NCI-H1436 treated with DMSO at 0.1 percent for 48 hours (cell line): ENCODE results near the gene CLCN7.

ENCODE experiments used
- DNase-seq: peaks from one replicate; lab custom pipeline; 2025; lab: John Stamatoyannopoulos, UW

The CLCN7 gene

GRCh38 chr16:1464196-1464893 lies 10.5 kb downstream of the CLCN7 start:
- no peak for DNase-seq

GRCh38 chr16:1461146-1461545 lies 13.7 kb downstream of the CLCN7 start:
- no peak for DNase-seq

GRCh38 chr16:1460602-1461138 lies 14.2 kb downstream of the CLCN7 start:
- no peak for DNase-seq

- no peak for DNase-seq
Measured at GRCh38 chr16:1459967-1460366, 14.9 kb downstream of the CLCN7 start.

DNA sequence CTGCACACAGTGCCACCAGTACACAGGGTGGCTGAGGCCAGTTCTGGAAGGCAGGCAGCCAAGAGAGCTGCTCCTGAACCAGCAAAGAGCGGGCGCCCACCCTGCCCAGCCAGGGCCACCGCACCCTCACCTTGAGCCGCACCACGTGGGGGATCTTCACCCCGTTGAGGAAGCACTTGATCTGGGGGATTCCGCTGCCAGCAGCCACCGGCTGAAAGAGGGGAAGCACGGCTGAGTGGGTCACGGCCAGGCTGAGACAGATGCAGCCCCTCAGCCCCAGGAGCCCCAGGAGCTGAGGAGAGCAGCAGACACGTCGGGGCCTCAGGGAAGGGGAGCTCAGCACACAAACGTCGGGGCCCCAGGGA lies 15.9 kb downstream of the CLCN7 start:
- DNase-seq = no peak

DNA sequence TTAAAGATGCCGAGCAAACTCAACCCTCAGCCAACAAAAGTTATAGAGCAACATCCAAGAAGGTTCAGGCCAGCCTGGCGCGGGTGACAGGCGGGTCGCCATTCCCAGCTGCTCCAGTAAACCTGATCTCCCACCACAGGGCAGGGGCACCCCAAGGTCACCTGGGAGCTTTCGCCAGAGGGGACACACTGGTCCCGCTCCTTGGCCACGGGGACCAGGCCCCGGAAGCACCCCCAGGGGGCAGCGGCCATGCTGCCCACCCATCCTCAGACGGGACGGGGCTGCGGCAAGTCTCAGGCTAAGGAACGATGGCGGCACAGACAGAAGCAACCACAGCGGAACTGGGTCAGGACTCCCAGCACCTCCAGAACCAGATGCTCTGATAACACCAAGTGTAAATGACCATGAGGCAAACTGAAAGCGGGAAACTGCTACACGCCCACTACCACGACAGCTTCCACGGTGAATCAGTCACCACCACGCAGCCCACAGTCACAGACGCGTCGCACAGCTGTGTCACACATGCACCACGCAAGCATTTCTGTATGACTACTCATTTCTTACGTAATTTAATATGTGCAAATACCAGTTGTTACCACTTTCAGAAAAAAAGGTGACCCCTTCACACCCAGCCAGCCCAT lies 16.4 kb downstream of the CLCN7 start:
- no peak for DNase-seq

- no peak for DNase-seq
Measured at GRCh38 chr16:1457489-1458245, 17.2 kb downstream of the CLCN7 start.

- no peak for DNase-seq
Measured at GRCh38 chr16:1456951-1457350, 17.9 kb downstream of the CLCN7 start.

DNA sequence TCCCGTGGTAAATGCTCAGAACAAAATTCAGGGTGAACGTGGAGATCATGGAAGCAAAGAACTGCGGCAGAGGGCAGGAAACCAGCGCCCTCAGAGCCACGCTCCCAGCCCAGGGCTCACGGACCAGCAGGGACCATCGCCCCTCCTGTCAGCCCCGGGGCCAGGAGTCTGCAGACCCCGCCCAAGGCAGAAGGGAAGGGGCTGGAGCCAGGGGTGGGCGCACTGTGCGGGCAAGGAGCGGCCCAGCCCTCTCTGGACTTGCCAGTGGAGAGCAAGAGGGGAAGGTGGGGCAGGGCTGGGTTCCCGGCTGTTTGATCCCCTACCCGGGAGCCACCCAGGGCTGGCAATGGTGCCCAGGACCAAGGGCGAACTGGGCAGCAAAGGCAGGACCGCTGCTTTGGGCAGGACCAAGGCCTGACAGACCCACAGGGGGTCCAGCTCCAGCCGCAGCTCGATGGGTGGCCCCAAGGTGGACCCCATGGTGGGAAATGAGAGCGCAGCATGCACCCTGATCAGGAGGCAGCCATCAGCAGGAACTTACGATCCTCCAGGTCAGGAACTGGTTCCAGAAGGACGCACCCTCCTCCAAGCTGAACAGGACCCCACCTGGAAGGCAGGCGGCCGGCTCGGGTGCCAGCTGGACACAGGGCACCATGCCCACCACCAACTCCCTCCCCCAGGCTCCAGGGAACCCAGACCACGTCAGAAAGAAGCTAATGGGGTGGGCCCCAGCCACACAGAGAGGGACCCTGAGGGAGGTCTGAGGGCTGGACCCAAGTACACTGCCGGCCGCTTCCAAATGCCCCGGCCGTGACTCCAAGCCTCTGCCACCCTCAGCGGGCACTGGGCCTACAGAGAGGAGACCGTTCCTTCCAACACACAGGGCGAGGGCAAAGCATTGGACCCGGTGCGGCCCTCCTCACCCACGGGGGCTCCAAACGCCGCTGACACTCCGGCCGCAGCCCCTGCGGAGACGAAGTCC lies 19.3 kb downstream of the CLCN7 start:
- DNase-seq = no peak

GRCh38 chr16:1454561-1454960 lies 20.3 kb downstream of the CLCN7 start:
- no peak for DNase-seq

DNA sequence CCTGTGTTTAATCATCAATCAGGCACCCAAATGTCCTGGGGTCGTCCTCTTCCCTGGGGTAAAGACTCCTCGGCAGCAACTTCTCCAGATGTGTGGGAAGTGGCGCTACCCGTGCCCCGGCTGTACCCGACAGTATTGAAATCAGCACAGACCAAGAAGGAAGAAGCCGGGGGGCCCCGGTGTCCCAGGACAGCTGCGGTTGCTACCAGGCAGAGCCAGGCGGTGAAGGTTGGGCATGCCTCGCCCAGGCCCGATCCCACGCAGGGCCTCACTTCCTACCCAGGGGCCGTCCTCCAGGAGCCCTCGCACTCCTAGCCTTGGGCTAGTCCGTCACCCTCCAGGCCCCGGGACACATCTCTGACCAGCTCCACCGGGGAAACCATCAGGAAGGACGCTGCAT lies 21.5 kb downstream of the CLCN7 start:
- DNase-seq = no peak

DNA sequence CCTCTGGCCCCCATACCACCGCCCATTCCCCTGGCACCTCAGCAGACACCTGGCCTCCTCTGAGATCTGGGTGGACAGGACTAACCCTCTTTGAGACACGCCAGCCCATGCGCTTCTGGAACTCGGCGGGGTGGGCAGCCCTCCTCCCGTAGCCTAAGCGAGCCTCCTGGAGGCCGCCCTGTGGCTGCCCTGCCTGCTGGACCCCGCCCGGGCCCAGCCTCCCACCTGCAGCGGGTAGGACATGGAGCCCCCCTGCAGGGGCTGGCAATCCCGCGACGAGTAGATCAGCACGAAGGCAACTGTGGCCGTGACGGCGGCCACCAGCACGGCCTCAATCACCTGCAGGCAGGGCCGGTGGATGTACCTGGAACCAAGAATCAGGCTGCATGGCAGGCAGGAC lies 22.3 kb downstream of the CLCN7 start:
- DNase-seq = no peak

GRCh38 chr16:1451702-1452392 lies 23.0 kb downstream of the CLCN7 start:
- DNase-seq = no peak

DNA sequence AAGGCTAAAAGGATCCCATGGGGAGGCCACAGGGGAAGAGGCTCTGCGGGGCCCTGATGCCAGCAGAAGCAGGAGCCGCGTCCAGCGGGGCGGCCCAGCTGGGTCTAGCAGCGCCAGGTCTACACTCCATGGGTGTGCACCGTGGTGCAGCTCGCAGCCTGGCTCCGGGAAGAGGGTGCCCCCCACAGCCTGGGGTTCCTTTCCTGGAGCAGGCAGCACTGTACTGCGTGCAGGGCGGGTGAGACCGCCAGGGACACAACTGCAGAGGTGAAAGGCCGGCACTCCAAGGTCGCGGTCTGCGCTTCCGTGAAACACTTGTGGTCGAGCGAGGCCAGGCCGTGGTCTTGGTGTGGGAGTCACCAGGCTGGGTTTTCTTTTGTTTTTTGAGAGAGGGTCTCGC lies 24.0 kb downstream of the CLCN7 start:
- DNase-seq = no peak

GRCh38 chr16:1450218-1450617 lies 24.6 kb downstream of the CLCN7 start:
- DNase-seq = no peak

DNA sequence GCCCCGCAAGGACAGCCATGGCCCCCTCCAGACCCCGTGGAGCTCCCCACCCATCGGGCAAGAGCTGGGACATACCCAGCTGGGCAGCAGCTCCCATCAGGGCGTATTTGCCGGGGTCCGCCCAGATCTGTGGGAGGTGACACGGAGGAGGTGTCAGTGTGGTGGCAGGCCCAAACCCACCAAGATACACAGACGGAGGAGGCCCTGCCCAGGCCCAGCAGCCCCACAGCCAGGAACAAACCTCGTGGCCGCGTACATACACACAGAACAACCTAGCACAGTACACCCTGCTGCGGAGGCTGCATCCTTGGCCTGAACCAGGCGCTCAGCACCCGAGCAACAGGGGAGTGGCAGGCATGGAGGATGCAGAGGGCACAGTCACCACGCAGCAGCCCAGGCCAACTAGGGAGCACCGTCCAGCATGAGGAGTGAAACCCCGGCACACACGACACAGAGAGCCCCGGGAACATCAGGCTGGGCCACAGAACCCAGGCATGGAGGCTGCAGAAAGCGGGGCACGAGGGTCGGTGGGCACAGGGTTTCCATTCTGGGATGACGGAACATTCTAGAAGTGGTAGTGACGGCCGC lies 25.5 kb downstream of the CLCN7 start:
- no peak for DNase-seq

DNA sequence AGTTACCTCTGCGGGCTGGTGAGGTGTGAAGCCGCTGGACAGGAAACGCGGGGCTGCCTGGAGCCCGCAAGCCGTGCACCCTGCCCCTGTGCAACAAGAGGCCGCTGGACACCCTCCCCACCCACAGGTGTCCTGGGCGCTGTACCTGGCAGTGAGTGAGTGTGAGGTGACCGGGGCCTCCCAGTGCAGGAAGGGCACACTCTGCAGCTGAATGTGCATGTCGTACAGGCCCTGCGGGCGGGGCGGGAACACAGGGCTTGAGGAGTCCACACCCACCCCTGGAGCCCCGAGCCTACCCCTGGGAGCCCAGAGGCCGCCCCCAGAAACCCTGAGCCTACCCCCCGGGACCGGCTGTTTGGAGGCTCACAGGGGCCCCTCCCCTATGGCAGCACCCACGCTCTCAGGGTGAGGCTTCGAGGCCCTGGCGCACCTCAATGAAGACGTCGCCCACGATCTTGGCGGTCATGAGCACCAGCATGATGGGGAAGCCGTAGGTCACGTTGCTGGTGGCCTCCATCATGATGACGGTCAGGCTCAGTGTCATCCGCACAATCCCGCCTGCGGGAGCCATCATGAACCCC lies 26.2 kb downstream of the CLCN7 start:
- DNase-seq = no peak

GRCh38 chr16:1447965-1448364 lies 26.9 kb downstream of the CLCN7 start:
- DNase-seq = no peak

DNA sequence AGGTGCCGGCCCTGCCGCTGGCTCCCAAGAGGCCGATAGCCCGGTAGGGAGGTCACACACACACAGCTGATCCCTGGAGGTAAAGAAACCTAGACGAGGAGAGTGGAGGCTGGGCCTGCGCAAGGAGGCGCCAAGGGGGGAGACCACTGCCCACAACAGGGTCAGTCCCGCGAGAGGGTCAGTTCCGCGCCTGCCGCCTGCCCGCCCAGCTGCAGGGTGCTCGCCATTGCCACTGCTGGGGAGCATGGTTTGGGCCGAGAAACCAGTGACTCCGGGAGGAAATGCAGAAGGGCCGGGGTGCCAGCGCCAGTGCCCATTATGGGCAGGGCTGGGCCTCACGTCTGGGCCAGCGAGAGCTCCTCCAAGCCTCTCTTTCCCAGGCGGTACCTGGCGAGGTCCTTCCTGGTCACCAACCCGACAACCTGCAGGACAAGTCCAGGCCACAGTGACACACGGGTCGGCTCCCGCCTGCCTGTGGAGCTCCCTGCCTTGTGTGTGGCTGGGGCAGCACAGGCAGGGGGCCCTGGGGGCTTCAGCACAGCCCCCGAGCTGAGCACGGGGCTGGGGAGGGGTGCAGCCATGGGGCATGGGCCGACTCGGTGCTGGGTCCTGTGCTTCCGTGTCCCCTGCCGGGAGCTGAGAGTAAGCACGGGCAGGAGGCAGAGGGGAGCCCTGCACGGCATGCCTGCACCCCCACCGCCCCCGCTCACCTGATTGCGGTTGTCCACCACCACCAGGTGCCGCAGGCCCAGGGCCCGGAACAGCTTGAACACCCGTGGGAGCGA lies 28.3 kb downstream of the CLCN7 start:
- DNase-seq = no peak
